GM12878 (cell line): ENCODE data around the gene TSSC4.

Experiments used
- CTCF ChIP-seq, 3 experiments: IDR thresholded peaks in 2 of 3; conservative IDR thresholded peaks in 1 of 3; 2 replicates each; pipeline ENCODE4 v1.5.1; 2011; ENCODE audit warnings: low read depth in 3 of 3, low read length in 3 of 3, mild to moderate bottlenecking in 3 of 3, control low read depth in 2 of 3, moderate library complexity in 2 of 3, inconsistent platforms in 1 of 3, mixed read lengths in 1 of 3; ENCODE audit not compliant: control insufficient read depth in 2 of 3, insufficient read depth in 1 of 3; ENCODE audit errors: extremely low read depth in 1 of 3
- EZH2 ChIP-seq: IDR thresholded peaks from 2 replicates; pipeline ENCODE4 v1.6.1; 2012; ENCODE audit warnings: low read depth, mild to moderate bottlenecking, control low read depth, inconsistent platforms, low read length, borderline replicate concordance; ENCODE audit not compliant: control insufficient read depth
- TF ChIP-seq, protein P1 (sequence below): IDR thresholded peaks from 2 replicates; pipeline ENCODE4 v1.6.1; 2012; ENCODE audit warnings: low read depth, low read length, improper control_type of control experiment

DNA sequence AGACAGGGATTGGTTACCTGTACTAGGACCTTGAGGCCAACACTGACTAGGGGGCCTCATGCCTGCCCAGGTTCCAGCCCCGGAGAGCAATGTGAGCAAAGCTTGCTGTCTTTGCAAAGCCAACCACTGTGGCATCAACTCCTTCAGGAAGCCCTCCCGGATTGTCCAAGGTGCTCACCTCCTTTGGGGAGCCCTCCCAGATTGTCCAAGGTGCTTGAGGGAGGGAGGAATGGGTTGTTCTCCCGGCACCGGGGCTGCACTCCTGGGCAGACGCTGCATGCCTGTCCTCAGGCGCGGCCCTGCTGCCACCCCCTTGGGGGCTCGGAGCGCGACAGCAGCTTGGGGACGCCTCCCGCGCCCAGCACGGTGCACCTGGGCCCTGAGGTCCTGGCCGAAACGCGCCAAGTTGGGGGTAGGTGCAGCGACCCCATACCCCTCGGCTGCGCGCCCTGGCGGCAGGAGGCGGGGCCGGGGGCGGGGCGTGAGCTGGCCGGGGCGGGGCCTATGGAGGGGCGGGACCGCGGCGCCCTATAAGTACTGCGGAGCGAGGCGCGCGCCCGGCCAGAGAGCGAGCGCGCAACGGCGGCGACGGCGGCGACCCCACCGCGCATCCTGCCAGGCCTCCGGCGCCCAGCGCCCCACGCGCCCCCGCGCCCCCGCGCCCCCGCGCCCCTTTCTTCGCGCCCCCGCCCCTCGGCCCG, 23.6 kb upstream of the TSSC4 start, which contains the start of gene CD81:
- TF ChIP-seq, protein P1, sequence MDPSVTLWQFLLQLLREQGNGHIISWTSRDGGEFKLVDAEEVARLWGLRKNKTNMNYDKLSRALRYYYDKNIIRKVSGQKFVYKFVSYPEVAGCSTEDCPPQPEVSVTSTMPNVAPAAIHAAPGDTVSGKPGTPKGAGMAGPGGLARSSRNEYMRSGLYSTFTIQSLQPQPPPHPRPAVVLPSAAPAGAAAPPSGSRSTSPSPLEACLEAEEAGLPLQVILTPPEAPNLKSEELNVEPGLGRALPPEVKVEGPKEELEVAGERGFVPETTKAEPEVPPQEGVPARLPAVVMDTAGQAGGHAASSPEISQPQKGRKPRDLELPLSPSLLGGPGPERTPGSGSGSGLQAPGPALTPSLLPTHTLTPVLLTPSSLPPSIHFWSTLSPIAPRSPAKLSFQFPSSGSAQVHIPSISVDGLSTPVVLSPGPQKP, result no peak
- no peak for TF ChIP-seq CTCF (IDR thresholded peaks at IDR 0.05 in 2 of 3, conservative IDR thresholded peaks at IDR 0.05 in 1 of 3; ENCODE audit: control insufficient read depth in 2 of 3, extremely low read depth in 1 of 3, insufficient read depth in 1 of 3, low read depth in 3 of 3, low read length in 3 of 3)
- no peak for TF ChIP-seq EZH2
